ENCODE data around the gene CATSPER1. TPM values are rescaled to one million over a fixed set of nuclear protein-coding genes. Genes with fewer than 3 reads are reported as not detected.
A peak's percentile ranks its signal among the peaks of the same experiment; 100 is the strongest.

CATSPER1 gene
- total and polyA plus RNA-seq, 2 of the 13 experiments (the other 11 are each of a cell fraction or from before 2014, with no cell fraction given): 0.17 TPM; not detected in 1

DNA sequence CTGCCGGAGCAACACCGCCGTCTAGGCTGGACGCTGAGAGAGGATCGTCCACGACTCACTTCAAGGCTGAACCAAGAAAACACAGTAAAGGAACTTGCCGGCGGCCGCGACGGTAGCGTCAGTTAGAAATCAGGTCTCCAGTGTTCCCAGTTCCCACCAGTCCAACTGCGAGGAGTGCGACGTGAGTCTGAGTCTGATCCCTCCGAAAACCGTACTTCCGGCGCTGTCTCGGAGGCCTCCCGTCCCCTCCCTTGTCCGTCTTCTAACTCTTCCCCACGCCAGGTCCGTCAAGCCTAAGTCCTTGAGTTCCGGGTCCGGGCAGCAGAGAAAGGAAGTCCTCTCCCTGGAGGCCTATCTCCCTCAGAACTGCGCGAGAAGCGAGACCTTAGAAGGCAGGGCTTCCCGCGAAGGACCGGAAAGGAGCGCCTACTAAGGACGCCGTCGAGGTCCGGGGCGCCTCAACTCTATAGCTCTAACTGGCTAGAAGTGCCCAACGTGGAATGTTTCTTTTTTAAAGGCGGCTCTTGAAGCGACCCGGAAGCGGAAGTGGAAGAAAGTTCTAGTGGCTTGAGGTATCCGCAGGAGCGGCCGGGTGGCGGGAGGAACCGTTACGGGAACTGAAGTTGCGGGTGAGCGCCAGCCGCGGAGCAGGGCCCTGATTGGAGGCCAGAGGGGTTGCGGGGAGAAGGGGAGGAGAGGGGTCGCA lies 24.2 kb downstream of the CATSPER1 start, which contains the start of the genes BANF1 and EIF1AD (continued):
- TF ChIP-seq, protein P1, sequence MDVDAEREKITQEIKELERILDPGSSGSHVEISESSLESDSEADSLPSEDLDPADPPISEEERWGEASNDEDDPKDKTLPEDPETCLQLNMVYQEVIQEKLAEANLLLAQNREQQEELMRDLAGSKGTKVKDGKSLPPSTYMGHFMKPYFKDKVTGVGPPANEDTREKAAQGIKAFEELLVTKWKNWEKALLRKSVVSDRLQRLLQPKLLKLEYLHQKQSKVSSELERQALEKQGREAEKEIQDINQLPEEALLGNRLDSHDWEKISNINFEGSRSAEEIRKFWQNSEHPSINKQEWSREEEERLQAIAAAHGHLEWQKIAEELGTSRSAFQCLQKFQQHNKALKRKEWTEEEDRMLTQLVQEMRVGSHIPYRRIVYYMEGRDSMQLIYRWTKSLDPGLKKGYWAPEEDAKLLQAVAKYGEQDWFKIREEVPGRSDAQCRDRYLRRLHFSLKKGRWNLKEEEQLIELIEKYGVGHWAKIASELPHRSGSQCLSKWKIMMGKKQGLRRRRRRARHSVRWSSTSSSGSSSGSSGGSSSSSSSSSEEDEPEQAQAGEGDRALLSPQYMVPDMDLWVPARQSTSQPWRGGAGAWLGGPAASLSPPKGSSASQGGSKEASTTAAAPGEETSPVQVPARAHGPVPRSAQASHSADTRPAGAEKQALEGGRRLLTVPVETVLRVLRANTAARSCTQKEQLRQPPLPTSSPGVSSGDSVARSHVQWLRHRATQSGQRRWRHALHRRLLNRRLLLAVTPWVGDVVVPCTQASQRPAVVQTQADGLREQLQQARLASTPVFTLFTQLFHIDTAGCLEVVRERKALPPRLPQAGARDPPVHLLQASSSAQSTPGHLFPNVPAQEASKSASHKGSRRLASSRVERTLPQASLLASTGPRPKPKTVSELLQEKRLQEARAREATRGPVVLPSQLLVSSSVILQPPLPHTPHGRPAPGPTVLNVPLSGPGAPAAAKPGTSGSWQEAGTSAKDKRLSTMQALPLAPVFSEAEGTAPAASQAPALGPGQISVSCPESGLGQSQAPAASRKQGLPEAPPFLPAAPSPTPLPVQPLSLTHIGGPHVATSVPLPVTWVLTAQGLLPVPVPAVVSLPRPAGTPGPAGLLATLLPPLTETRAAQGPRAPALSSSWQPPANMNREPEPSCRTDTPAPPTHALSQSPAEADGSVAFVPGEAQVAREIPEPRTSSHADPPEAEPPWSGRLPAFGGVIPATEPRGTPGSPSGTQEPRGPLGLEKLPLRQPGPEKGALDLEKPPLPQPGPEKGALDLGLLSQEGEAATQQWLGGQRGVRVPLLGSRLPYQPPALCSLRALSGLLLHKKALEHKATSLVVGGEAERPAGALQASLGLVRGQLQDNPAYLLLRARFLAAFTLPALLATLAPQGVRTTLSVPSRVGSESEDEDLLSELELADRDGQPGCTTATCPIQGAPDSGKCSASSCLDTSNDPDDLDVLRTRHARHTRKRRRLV (CRISPR knock-in tag; IDR thresholded peaks at IDR 0.05): 0 out of 2 replicates have a peak, but pooled peaks have one; percentile 28
- TF ChIP-seq PATZ1 (CRISPR knock-in tag; IDR thresholded peaks at IDR 0.05): peak; percentile 61; the same call in 1 of the 2 replicates
- TF ChIP-seq PTBP1 (IDR thresholded peaks at IDR 0.05; ENCODE audit: low read depth, low read length, poor library complexity, severe bottlenecking): no peak
- peak; percentile 73; the same call in 1 of the 2 replicates for TF ChIP-seq ZMYM3 (CRISPR knock-in tag; IDR thresholded peaks at IDR 0.05)
- TF ChIP-seq GPN1 (CRISPR knock-in tag; IDR thresholded peaks at IDR 0.05; ENCODE audit: borderline replicate concordance): no peak
- no peak for TF ChIP-seq FOXO4 (CRISPR knock-in tag; conservative IDR thresholded peaks at IDR 0.05)
- peak; percentile 68; the same call in 1 of the 2 replicates for TF ChIP-seq ZNF782 (CRISPR knock-in tag; IDR thresholded peaks at IDR 0.05; ENCODE audit: borderline replicate concordance)
- TF ChIP-seq ZNF121 (CRISPR knock-in tag; IDR thresholded peaks at IDR 0.05): 0 out of 2 replicates have a peak, but pooled peaks have one; percentile 38
- TF ChIP-seq ZBTB8A (CRISPR knock-in tag; IDR thresholded peaks at IDR 0.05; ENCODE audit: borderline replicate concordance, low read depth): peak; percentile 89
- TF ChIP-seq IKZF4 (CRISPR knock-in tag; IDR thresholded peaks at IDR 0.05; ENCODE audit: borderline replicate concordance, low read depth, not compliant biosample characterization): peak; percentile 38
- TF ChIP-seq, protein P2, sequence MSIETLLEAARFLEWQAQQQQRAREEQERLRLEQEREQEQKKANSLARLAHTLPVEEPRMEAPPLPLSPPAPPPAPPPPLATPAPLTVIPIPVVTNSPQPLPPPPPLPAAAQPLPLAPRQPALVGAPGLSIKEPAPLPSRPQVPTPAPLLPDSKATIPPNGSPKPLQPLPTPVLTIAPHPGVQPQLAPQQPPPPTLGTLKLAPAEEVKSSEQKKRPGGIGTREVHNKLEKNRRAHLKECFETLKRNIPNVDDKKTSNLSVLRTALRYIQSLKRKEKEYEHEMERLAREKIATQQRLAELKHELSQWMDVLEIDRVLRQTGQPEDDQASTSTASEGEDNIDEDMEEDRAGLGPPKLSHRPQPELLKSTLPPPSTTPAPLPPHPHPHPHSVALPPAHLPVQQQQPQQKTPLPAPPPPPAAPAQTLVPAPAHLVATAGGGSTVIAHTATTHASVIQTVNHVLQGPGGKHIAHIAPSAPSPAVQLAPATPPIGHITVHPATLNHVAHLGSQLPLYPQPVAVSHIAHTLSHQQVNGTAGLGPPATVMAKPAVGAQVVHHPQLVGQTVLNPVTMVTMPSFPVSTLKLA (IDR thresholded peaks at IDR 0.05): no peak; the same call in 1 of the 2 replicates
- TF ChIP-seq ZNF75D (CRISPR knock-in tag; IDR thresholded peaks at IDR 0.05; ENCODE audit: borderline replicate concordance): no peak
- TF ChIP-seq SMYD3 (CRISPR knock-in tag; IDR thresholded peaks at IDR 0.05): no peak
- no peak for TF ChIP-seq AGO1 (IDR thresholded peaks at IDR 0.05; ENCODE audit: low read depth, low read length, poor library complexity, severe bottlenecking)
- TF ChIP-seq ZNF30 (CRISPR knock-in tag; IDR thresholded peaks at IDR 0.05): peak; percentile 63; the same call in 1 of the 2 replicates
- peak; percentile 99 for TF ChIP-seq ZFX (CRISPR knock-in tag; IDR thresholded peaks at IDR 0.05; ENCODE audit: low read depth)
- peak; percentile 70; the same call in 1 of the 2 replicates for TF ChIP-seq TBX2 (CRISPR knock-in tag; IDR thresholded peaks at IDR 0.05; ENCODE audit: borderline replicate concordance)
- TF ChIP-seq KLF11 (CRISPR knock-in tag; IDR thresholded peaks at IDR 0.05): peak; percentile 89; the same call in 1 of the 2 replicates
